T-helper 1 cell (primary cell): ENCODE data around the gene SULT1A3.
"Not testable (repeated sequence)": the region's sequence is repeated elsewhere in the genome, so short reads cannot be mapped to it uniquely, and the experiment has no call there.

Experiments used
- DNase-seq, 5 donors: peaks; one replicate each; pipeline ENCODE4 v3.0.0-alpha.2; 2012 to 2020
- total RNA-seq, 4 donors: gene quantifications; one replicate each; lab custom pipeline; 2026; lab: John Stamatoyannopoulos, UW

The SULT1A3 gene
- 0 to 0.30 (median 0.12) reads per million in 4 donors for total RNA-seq

- DNase-seq = not testable (repeated sequence)
Measured at GRCh38 chr16:30199049-30199448, at the start of gene SULT1A3. TSS of gene SULT1A3 (plus strand) at chr16:30199255. CDS start at chr16:30200729, 1,474 bp downstream.

GRCh38 chr16:30151091-30151490, 48.0 kb upstream of the SULT1A3 start:
- no peak for DNase-seq

- DNase-seq = no peak
Measured at GRCh38 chr16:30152517-30152916, 46.5 kb upstream of the SULT1A3 start.

GRCh38 chr16:30155188-30155587, 43.9 kb upstream of the SULT1A3 start:
- DNase-seq = no peak

- no peak for DNase-seq
Measured at GRCh38 chr16:30157214-30157613, 41.8 kb upstream of the SULT1A3 start.

- no peak for DNase-seq
Measured at GRCh38 chr16:30163538-30163937, 35.5 kb upstream of the SULT1A3 start.

GRCh38 chr16:30166202-30166902, 32.7 kb upstream of the SULT1A3 start:
- peak in 1 of 5 donors; percentile 16 for DNase-seq

GRCh38 chr16:30168746-30169145, 30.3 kb upstream of the SULT1A3 start:
- not testable (repeated sequence) for DNase-seq

GRCh38 chr16:30169416-30169815, 29.6 kb upstream of the SULT1A3 start:
- not testable (repeated sequence) for DNase-seq

- not testable (repeated sequence) for DNase-seq
Measured at GRCh38 chr16:30170145-30170544, 28.9 kb upstream of the SULT1A3 start.

- no peak for DNase-seq
Measured at GRCh38 chr16:30173054-30173453, 26.0 kb upstream of the SULT1A3 start.

GRCh38 chr16:30176876-30177275, 22.2 kb upstream of the SULT1A3 start:
- not testable (repeated sequence) for DNase-seq

GRCh38 chr16:30179195-30179594, 19.9 kb upstream of the SULT1A3 start:
- DNase-seq = no peak

GRCh38 chr16:30179931-30180330, 19.1 kb upstream of the SULT1A3 start:
- DNase-seq = no peak

GRCh38 chr16:30180741-30181140, 18.3 kb upstream of the SULT1A3 start:
- no peak for DNase-seq

- DNase-seq = peak; percentile 68 to 89 (median 77)
Measured at GRCh38 chr16:30183233-30184095, 15.6 kb upstream of the SULT1A3 start, which contains the start of gene CORO1A. TSS of gene CORO1A (plus strand) at chr16:30183602. CDS start at chr16:30185210, 1,608 bp downstream.

GRCh38 chr16:30184096-30184890, 14.8 kb upstream of the SULT1A3 start:
- peak; percentile 62 to 94 (median 70) for DNase-seq

- peak in 3 of 5 donors; percentile 7 to 22 (median 14) for DNase-seq
Measured at GRCh38 chr16:30184891-30185682, 14.0 kb upstream of the SULT1A3 start.

GRCh38 chr16:30185683-30186421, 13.2 kb upstream of the SULT1A3 start:
- DNase-seq = peak; percentile 60 to 98 (median 73)

- DNase-seq = no peak
Measured at GRCh38 chr16:30186444-30186781, 12.6 kb upstream of the SULT1A3 start.
